Activated T-helper 2 cell treated with anti-CD3 and anti-CD28 coated beads, Interferon-gamma antibody, Interleukin-2, Interleukin-4, amounts not matched to agents 10 μg/mL and 5 μg/mL and 100 μg/mL, durations not matched to agents 14 hours and 24 hours and 36 hours (primary cell): ENCODE results near the gene TAF5L. TPM values are rescaled to one million over a fixed set of nuclear protein-coding genes. Genes with fewer than 3 reads are reported as not detected.
"Not testable (repeated sequence)": the region's sequence is repeated elsewhere in the genome, so short reads cannot be mapped to it uniquely, and the experiment has no call there.

Source experiments
- DNase-seq: peaks from one replicate; pipeline ENCODE4 v3.0.0; 2021; ENCODE audit warnings: low spot score
- H3K27ac Mint-ChIP-seq: one replicate; pipeline ENCODE4 v1.8.0; 2021; ENCODE audit warnings: mixed read lengths
- H3K27me3 Mint-ChIP-seq: one replicate; pipeline ENCODE4 v1.8.0; 2021; ENCODE audit warnings: low read depth, mixed read lengths
- H3K36me3 Mint-ChIP-seq: one replicate; pipeline ENCODE4 v1.8.0; 2021; ENCODE audit warnings: low read depth, mixed read lengths
- H3K4me1 Mint-ChIP-seq: one replicate; pipeline ENCODE4 v1.8.0; 2021; ENCODE audit warnings: low read depth, mixed read lengths
- H3K4me3 Mint-ChIP-seq: one replicate; pipeline ENCODE4 v1.8.0; 2021; ENCODE audit warnings: low read depth, mild to moderate bottlenecking, moderate library complexity, mixed read lengths
- H3K9me3 Mint-ChIP-seq: one replicate; pipeline ENCODE4 v1.8.0; 2021; ENCODE audit warnings: mixed read lengths
- intact Hi-C: fragments of 100-400 bp; cut with micrococcal nuclease; formaldehyde crosslinking; loops from one replicate; pipeline ENCODE4 v1.15.1; 2023
- total RNA-seq: library from RNA; stranded (reverse); gene quantifications from 2 replicates; pipeline ENCODE4 v1.2.3, GENCODE V29; 2022

TAF5L gene
- total RNA-seq, 1 donor from 2014 or later: 28.4 TPM

DNA sequence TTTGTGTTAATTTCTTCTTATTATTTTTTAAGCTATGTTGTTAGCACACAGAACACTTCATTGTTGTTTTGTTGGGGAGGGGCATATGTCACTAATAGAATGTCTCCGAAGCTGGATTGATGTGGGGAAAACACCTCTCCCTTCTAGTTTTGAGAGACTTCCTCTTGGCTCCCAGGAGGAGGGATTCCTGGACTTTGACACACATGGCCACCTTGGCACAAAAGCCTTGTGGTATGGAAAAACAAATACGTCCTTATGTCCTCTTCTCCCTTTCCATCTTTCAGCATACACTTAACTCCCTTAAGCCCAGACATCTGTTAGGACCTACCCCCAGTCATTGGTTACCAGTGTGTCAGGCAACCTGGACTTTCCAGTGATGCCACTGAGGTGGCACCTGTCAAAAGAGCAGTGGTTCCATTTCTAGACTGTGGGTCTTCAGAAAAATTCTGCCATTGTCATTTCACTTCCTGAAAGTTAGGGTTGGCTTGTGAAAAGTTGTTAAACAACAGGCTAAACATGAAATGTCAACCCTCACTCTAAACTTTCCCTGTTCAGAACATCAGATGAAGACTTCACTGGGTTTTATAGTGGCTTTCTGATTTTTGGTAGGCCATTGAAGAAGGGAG, 54.9 kb downstream of the TAF5L start:
- intact Hi-C loops: no loop called here
- peak overlapping the region; percentile 11 for H3K27ac Mint-ChIP-seq
- no peaks in the 10 kb centered on the region for H3K9me3 Mint-ChIP-seq
- H3K4me3 Mint-ChIP-seq: no peak overlapping the region
- H3K4me1 Mint-ChIP-seq: peaks cover 5% of the 10 kb centered on the region
- DNase-seq: no peak
- peaks cover 6% of the 10 kb centered on the region for H3K27me3 Mint-ChIP-seq
- H3K36me3 Mint-ChIP-seq: no peaks in the 10 kb centered on the region

DNA sequence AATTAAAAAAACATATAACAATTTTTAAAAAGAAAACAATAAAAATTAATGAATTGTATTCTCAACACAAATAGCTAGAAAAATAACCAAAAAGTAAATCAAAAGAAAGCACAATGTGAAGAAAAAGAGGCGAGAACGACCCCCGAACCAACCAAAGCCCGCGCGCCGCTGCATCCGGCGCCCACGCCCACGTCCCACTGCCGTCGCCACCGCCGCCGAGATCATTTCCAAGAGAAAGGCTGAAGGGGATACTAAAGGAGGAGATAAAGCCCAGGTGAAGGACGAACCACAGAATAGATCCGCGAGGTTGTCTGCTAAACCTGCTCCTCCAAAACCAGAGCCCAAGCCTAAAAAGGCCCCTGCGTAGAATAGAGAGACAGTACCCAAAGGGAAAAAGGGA, 55.6 kb downstream of the TAF5L start:
- Mint-ChIP-seq H3K27ac (no peak overlapping the region), H3K4me1 (peaks cover 5% of the 10 kb centered on the region), H3K27me3 (peaks cover 6% of the 10 kb centered on the region), H3K36me3 (no peaks in the 10 kb centered on the region), H3K9me3 (no peaks in the 10 kb centered on the region), H3K4me3 (no peak overlapping the region)
- no peak for DNase-seq
- intact Hi-C loops: no loop called here

GRCh38 chr1:229567109-229567868, 58.6 kb downstream of the TAF5L start:
- H3K9me3 Mint-ChIP-seq: no peaks in the 10 kb centered on the region
- H3K36me3 Mint-ChIP-seq: no peaks in the 10 kb centered on the region
- no peak overlapping the region for H3K4me3 Mint-ChIP-seq
- peaks cover 6% of the 10 kb centered on the region for H3K27me3 Mint-ChIP-seq
- no peak overlapping the region for H3K27ac Mint-ChIP-seq
- intact Hi-C loops: no loop called here
- no peak for DNase-seq
- peaks cover 4% of the 10 kb centered on the region for H3K4me1 Mint-ChIP-seq

DNA sequence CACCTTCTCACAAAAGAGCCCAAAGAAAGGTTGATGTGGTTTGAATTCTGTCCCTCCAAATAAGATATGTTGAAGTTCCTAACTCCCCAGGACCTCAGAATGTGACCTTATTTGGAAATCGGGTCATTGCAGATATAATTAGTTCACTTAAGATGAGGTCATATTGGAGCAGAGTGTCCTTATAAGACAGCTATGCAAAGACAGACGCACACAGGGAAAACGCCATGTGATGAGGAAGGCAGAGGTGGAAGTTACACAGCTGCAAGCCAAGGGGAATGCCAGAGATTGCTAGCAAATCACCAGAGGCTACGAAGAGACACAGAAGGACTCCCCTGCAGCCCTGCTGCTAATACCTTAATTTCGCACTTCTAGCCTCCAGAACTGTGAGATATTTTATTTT, 62.2 kb downstream of the TAF5L start:
- no peak overlapping the region for H3K27ac Mint-ChIP-seq
- H3K4me1 Mint-ChIP-seq: peaks cover 8% of the 10 kb centered on the region
- intact Hi-C loops: no loop called here
- H3K9me3 Mint-ChIP-seq: no peaks in the 10 kb centered on the region
- no peak overlapping the region for H3K4me3 Mint-ChIP-seq
- H3K27me3 Mint-ChIP-seq: peaks cover 4% of the 10 kb centered on the region
- no peaks in the 10 kb centered on the region for H3K36me3 Mint-ChIP-seq
- DNase-seq: no peak

- Mint-ChIP-seq H3K4me3 (no peak overlapping the region), H3K36me3 (no peaks in the 10 kb centered on the region), H3K4me1 (peaks cover 8% of the 10 kb centered on the region), H3K27ac (no peak overlapping the region), H3K27me3 (peaks cover 4% of the 10 kb centered on the region), H3K9me3 (no peaks in the 10 kb centered on the region)
- DNase-seq: no peak
- intact Hi-C loops: no loop called here
Observed at GRCh38 chr1:229563241-229563640, 62.7 kb downstream of the TAF5L start.

- no peak overlapping the region for H3K4me3 Mint-ChIP-seq
Observed at GRCh38 chr1:229562686-229563085, 63.2 kb downstream of the TAF5L start.

DNA sequence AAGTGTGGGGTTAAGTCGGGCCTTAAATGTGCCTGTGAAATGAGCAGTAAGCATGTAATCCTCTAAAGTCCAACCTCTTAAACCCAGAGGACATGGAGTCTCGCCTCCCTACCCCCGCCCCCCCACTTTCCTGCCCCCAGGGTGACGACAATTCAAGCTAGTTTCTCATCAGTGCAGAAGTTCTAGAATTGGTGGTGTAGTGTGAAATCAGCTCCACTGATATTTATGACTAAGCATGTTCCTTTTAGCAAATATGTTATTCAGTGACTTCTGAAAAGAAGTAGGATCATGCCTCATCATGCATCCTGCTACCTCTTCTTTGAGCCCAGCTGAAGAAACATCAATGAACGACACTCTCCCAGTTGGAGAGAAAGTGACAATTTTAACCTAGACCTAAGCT, 64.8 kb downstream of the TAF5L start:
- intact Hi-C loops: no loop called here
- peaks cover 8% of the 10 kb centered on the region for H3K36me3 Mint-ChIP-seq
- no peak for DNase-seq
- peak overlapping the region; percentile 18 for H3K4me3 Mint-ChIP-seq
- H3K4me1 Mint-ChIP-seq: peaks cover 20% of the 10 kb centered on the region
- no peaks in the 10 kb centered on the region for H3K27me3 Mint-ChIP-seq
- no peaks in the 10 kb centered on the region for H3K9me3 Mint-ChIP-seq
- no peak overlapping the region for H3K27ac Mint-ChIP-seq

More at GRCh38 chr1:229562686-229563085, 63.2 kb downstream of the TAF5L start:
- Mint-ChIP-seq H3K36me3 (no peaks in the 10 kb centered on the region), H3K27me3 (peaks cover 4% of the 10 kb centered on the region), H3K4me1 (peaks cover 8% of the 10 kb centered on the region), H3K9me3 (no peaks in the 10 kb centered on the region), H3K27ac (no peak overlapping the region)
- intact Hi-C loops: no loop called here
- no peak for DNase-seq

GRCh38 chr1:229560124-229560523, 65.8 kb downstream of the TAF5L start:
- H3K27me3 Mint-ChIP-seq, H3K9me3 Mint-ChIP-seq, H3K4me3 Mint-ChIP-seq, DNase-seq, H3K27ac Mint-ChIP-seq, intact Hi-C loops: not testable (repeated sequence)
- Mint-ChIP-seq H3K4me1 (peaks cover 25% of the 10 kb centered on the region), H3K36me3 (peaks cover 11% of the 10 kb centered on the region)

DNA sequence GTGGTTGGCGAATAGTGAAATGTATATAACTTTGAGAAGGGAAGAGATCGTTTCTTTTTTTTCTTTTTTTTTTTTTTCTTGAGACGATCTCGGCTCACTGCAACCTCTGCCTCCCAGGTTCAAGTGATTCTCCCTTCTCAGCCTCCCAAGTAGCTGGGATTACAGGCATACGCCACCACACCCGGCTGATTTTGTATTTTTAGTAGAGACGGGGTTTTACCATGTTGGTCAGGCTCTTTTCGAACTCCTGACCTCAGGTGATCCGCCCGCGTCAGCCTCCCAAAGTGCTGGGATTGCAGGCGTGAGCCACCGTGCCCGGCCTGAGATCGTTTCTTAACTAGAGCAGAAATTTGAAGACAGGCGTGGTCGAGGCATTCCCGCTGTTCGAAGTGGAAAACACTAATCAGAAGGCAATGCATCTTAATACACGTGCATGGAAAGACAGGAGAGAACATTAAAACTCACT, 66.6 kb downstream of the TAF5L start:
- Mint-ChIP-seq H3K4me1 (peaks cover 30% of the 10 kb centered on the region), H3K4me3 (peak overlapping the region; percentile 87), H3K27ac (peak overlapping the region; percentile 80), H3K36me3 (peaks cover 16% of the 10 kb centered on the region)
- DNase-seq, H3K9me3 Mint-ChIP-seq, H3K27me3 Mint-ChIP-seq: not testable (repeated sequence)
- intact Hi-C loops: loop anchor here (1.0 to 5.0 kb wide), 2 partner anchors 51 to 1083 kb away; partner anchors contain the start of genes COG2 and NUP133

GRCh38 chr1:229558460-229559335, 67.2 kb downstream of the TAF5L start, which contains the start of gene ABCB10:
Gene ABCB10 (minus strand): TSS chr1:229558707. CDS start chr1:229558652, 55 bp downstream.
- H3K36me3 Mint-ChIP-seq: peaks cover 21% of the 10 kb centered on the region
- peak within 1 kb of the TSS; percentile 80 for H3K27ac Mint-ChIP-seq
- no peaks in the 10 kb centered on the region for H3K9me3 Mint-ChIP-seq
- H3K27me3 Mint-ChIP-seq: no peaks in the 10 kb centered on the region
- H3K4me1 Mint-ChIP-seq: peaks cover 34% of the 10 kb centered on the region
- peak; percentile 82 for DNase-seq
- peak within 1 kb of the TSS; percentile 87 for H3K4me3 Mint-ChIP-seq
- intact Hi-C loops: loop anchor here (1.0 to 5.0 kb wide), 5 partner anchors 50 to 1084 kb away; partner anchors contain the start of genes CCSAP, COG2, NUP133 and TAF5L

DNA sequence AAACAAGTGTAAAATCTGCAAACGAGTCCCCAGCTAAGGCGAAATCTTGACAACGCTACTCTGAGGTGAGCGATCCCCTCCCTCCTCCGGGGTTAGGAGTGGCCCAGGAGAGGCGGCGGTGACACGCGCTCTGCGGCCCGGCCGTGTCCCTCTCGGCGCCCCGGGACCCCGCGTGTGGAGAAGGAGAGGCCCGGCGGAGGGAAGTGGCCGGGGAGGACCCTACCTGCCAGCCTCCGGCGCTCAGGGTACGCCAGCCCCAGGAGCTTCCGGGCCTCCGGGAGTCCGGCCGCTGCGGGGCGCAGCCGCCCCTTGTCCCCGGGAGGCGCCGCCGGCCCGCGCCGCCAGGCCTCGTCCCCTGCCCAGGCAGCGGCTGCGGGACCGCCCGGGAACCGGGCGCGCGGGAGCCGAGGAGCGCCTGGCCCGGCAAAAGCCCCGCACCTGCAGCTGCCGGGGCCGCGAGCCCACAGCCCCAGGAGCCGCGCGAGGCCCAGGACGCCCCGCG, 68.0 kb downstream of the TAF5L start:
- peak; percentile 43 for DNase-seq
- Mint-ChIP-seq H3K36me3 (peaks cover 21% of the 10 kb centered on the region), H3K27me3 (no peaks in the 10 kb centered on the region), H3K4me1 (peaks cover 34% of the 10 kb centered on the region), H3K9me3 (no peaks in the 10 kb centered on the region), H3K4me3 (peak overlapping the region; percentile 87), H3K27ac (peak overlapping the region; percentile 79)
- intact Hi-C loops: loop anchor here (1.0 to 5.0 kb wide), 4 partner anchors 68 to 1084 kb away; partner anchors contain the start of genes CCSAP, COG2, TAF5L and URB2

- Mint-ChIP-seq H3K4me3 (peak overlapping the region; percentile 87), H3K4me1 (peaks cover 36% of the 10 kb centered on the region), H3K36me3 (peaks cover 21% of the 10 kb centered on the region), H3K27me3 (no peaks in the 10 kb centered on the region), H3K9me3 (no peaks in the 10 kb centered on the region), H3K27ac (peak overlapping the region; percentile 79)
- intact Hi-C loops: loop anchor here (5.0 kb wide), 1 partner anchor 1085 kb away; the partner anchor contains the start of gene COG2
- DNase-seq: no peak
Observed at GRCh38 chr1:229557200-229557850, 68.6 kb downstream of the TAF5L start.
